ENCODE data around the gene RERG. TPM values are rescaled to one million over a fixed set of nuclear protein-coding genes. Genes with fewer than 3 reads are reported as not detected.

Gene RERG
- total RNA-seq, 1 donor from 2014 or later = 0.14 TPM

DNA sequence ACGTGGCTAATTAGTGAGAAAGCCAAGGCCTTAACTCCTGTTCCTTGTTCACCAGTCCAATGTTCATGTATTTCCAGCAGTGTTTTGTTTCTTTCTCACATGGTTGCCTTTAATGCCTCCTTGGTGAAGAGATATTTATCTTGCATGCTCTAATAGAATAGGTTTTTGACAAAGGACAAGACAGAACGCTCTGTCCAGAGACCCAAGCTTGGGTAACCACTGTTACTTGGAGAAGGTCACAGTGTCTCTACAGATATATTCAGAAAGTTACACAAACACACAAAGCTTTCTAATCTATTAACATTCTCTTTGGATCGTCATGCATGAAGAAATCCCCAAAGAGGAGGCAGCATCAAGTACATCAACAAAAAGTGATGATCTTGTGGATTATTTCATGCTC lies 33.1 kb downstream of the RERG start:
- Mint-ChIP-seq H3K27me3 (ENCODE audit: low read depth, unreplicated experiment) (no peaks in the 10 kb centered on the region), H3K27ac (ENCODE audit: unreplicated experiment) (no peak overlapping the region), H3K4me3 (ENCODE audit: unreplicated experiment) (no peak overlapping the region), H3K36me3 (ENCODE audit: low read depth, unreplicated experiment) (no peaks in the 10 kb centered on the region), H3K4me1 (ENCODE audit: low read depth, unreplicated experiment) (no peaks in the 10 kb centered on the region), H3K9me3 (ENCODE audit: unreplicated experiment) (peaks cover 4% of the 10 kb centered on the region)
- TF ChIP-seq EZH2 (IDR thresholded peaks at IDR 0.05; ENCODE audit: insufficient read depth, low read length) = no peak
- TF ChIP-seq, protein P1, sequence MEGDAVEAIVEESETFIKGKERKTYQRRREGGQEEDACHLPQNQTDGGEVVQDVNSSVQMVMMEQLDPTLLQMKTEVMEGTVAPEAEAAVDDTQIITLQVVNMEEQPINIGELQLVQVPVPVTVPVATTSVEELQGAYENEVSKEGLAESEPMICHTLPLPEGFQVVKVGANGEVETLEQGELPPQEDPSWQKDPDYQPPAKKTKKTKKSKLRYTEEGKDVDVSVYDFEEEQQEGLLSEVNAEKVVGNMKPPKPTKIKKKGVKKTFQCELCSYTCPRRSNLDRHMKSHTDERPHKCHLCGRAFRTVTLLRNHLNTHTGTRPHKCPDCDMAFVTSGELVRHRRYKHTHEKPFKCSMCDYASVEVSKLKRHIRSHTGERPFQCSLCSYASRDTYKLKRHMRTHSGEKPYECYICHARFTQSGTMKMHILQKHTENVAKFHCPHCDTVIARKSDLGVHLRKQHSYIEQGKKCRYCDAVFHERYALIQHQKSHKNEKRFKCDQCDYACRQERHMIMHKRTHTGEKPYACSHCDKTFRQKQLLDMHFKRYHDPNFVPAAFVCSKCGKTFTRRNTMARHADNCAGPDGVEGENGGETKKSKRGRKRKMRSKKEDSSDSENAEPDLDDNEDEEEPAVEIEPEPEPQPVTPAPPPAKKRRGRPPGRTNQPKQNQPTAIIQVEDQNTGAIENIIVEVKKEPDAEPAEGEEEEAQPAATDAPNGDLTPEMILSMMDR (IDR thresholded peaks at IDR 0.05; ENCODE audit: insufficient read depth, low read depth, low read length) = no peak
- Histone ChIP-seq H3K36me3 (ENCODE audit: insufficient read depth, low read length) (no peaks in the 10 kb centered on the region), H3K9ac (ENCODE audit: low read length) (no peak overlapping the region), H4K20me1 (ENCODE audit: insufficient read depth, low read length) (no peaks in the 10 kb centered on the region), H3K4me1 (ENCODE audit: insufficient read depth, low read length) (no peaks in the 10 kb centered on the region), H2AFZ (ENCODE audit: low read depth, low read length) (no peak overlapping the region), H3K4me2 (ENCODE audit: low read length) (no peak overlapping the region), H3K4me3 (ENCODE audit: insufficient read depth, low read depth, low read length) (no peak overlapping the region), H3K9me3 (ENCODE audit: insufficient read depth, low read depth, low read length) (no peaks in the 10 kb centered on the region), H3K27ac (ENCODE audit: low read depth, low read length) (no peak overlapping the region), H3K27me3 (ENCODE audit: insufficient read depth, low read length) (no peaks in the 10 kb centered on the region), H3K79me2 (ENCODE audit: insufficient read depth, low read length) (no peaks in the 10 kb centered on the region)
- FAIRE-seq (no peak), DNase-seq (ENCODE audit: low read depth) (no peak)

DNA sequence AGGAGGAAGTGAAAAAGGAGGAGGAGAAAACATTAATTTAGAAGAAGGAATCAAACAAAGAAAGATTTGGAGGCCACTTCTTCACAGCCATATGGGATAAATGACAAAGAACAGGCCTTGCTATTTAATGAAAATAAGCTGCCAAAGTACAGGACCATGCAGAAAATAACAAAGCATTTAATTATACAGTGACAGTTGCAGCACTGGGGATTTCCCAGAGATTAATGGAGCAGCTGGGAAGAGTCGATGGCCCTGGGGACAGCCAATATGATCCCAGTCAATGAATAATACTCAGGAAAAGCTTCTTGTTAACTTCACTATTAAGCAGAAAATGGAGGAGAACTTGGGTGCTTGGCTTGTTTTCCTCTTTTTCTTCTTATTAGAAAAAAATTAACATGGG lies 34.6 kb downstream of the RERG start:
- Histone ChIP-seq H3K4me3 (ENCODE audit: insufficient read depth, low read depth, low read length) (no peak overlapping the region), H3K4me2 (ENCODE audit: low read length) (no peak overlapping the region), H3K36me3 (ENCODE audit: insufficient read depth, low read length) (no peaks in the 10 kb centered on the region), H3K4me1 (ENCODE audit: insufficient read depth, low read length) (no peaks in the 10 kb centered on the region), H3K27me3 (ENCODE audit: insufficient read depth, low read length) (no peaks in the 10 kb centered on the region), H3K9me3 (ENCODE audit: insufficient read depth, low read depth, low read length) (no peaks in the 10 kb centered on the region), H2AFZ (ENCODE audit: low read depth, low read length) (no peak overlapping the region), H3K79me2 (ENCODE audit: insufficient read depth, low read length) (no peaks in the 10 kb centered on the region), H3K9ac (ENCODE audit: low read length) (no peak overlapping the region), H4K20me1 (ENCODE audit: insufficient read depth, low read length) (no peaks in the 10 kb centered on the region), H3K27ac (ENCODE audit: low read depth, low read length) (no peak overlapping the region)
- no peaks in the 10 kb centered on the region for H3K36me3 Mint-ChIP-seq (ENCODE audit: low read depth, unreplicated experiment)
- peaks cover 4% of the 10 kb centered on the region for H3K9me3 Mint-ChIP-seq (ENCODE audit: unreplicated experiment)
- no peaks in the 10 kb centered on the region for H3K4me1 Mint-ChIP-seq (ENCODE audit: low read depth, unreplicated experiment)
- FAIRE-seq = no peak
- no peak overlapping the region for H3K27ac Mint-ChIP-seq (ENCODE audit: unreplicated experiment)
- no peak for DNase-seq (ENCODE audit: low read depth)
- TF ChIP-seq, protein P1 (IDR thresholded peaks at IDR 0.05; ENCODE audit: insufficient read depth, low read depth, low read length) = no peak
- TF ChIP-seq EZH2 (IDR thresholded peaks at IDR 0.05; ENCODE audit: insufficient read depth, low read length) = no peak
- H3K4me3 Mint-ChIP-seq (ENCODE audit: unreplicated experiment) = no peak overlapping the region
- H3K27me3 Mint-ChIP-seq (ENCODE audit: low read depth, unreplicated experiment) = no peaks in the 10 kb centered on the region

DNA sequence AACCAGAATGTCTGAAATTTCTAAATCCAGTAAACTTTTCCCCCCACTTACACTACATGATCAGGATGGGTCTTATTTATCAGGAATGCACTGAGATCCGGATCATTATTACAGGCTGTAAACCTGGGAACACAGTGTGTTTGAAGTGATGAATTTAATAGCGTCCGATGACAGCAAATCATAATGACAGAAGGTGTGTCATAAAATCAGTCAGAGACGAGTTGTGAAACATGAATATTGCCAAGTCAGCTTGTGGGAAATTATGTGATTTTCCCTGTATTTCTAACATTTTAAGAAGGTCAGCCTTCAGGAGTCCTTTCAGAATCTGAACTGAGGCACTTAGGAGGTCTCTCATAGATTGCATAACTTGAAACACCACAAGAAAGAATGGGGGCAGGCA lies 36.7 kb downstream of the RERG start:
- Mint-ChIP-seq H3K4me1 (ENCODE audit: low read depth, unreplicated experiment) (peaks cover 3% of the 10 kb centered on the region), H3K27me3 (ENCODE audit: low read depth, unreplicated experiment) (peaks cover 3% of the 10 kb centered on the region), H3K36me3 (ENCODE audit: low read depth, unreplicated experiment) (no peaks in the 10 kb centered on the region), H3K4me3 (ENCODE audit: unreplicated experiment) (no peak overlapping the region), H3K9me3 (ENCODE audit: unreplicated experiment) (no peaks in the 10 kb centered on the region), H3K27ac (ENCODE audit: unreplicated experiment) (no peak overlapping the region)
- Histone ChIP-seq H3K36me3 (ENCODE audit: insufficient read depth, low read length) (no peaks in the 10 kb centered on the region), H3K4me2 (ENCODE audit: low read length) (no peak overlapping the region), H3K27me3 (ENCODE audit: insufficient read depth, low read length) (no peaks in the 10 kb centered on the region), H3K27ac (ENCODE audit: low read depth, low read length) (no peak overlapping the region), H4K20me1 (ENCODE audit: insufficient read depth, low read length) (no peaks in the 10 kb centered on the region), H3K9me3 (ENCODE audit: insufficient read depth, low read depth, low read length) (no peaks in the 10 kb centered on the region), H2AFZ (ENCODE audit: low read depth, low read length) (no peak overlapping the region), H3K79me2 (ENCODE audit: insufficient read depth, low read length) (no peaks in the 10 kb centered on the region), H3K9ac (ENCODE audit: low read length) (no peak overlapping the region), H3K4me3 (ENCODE audit: insufficient read depth, low read depth, low read length) (no peak overlapping the region), H3K4me1 (ENCODE audit: insufficient read depth, low read length) (no peaks in the 10 kb centered on the region)
- no peak for DNase-seq (ENCODE audit: low read depth)
- TF ChIP-seq EZH2 (IDR thresholded peaks at IDR 0.05; ENCODE audit: insufficient read depth, low read length) = no peak
- TF ChIP-seq, protein P1 (IDR thresholded peaks at IDR 0.05; ENCODE audit: insufficient read depth, low read depth, low read length) = no peak
- FAIRE-seq = no peak

Measured in astrocyte (in vitro differentiated cells and primary cell).